Measurements from ENCODE around the gene GAGE12J.
"Not testable (repeated sequence)": the region's sequence is repeated elsewhere in the genome, so short reads cannot be mapped to it uniquely, and the experiment has no call there.

GAGE12J gene

DNA sequence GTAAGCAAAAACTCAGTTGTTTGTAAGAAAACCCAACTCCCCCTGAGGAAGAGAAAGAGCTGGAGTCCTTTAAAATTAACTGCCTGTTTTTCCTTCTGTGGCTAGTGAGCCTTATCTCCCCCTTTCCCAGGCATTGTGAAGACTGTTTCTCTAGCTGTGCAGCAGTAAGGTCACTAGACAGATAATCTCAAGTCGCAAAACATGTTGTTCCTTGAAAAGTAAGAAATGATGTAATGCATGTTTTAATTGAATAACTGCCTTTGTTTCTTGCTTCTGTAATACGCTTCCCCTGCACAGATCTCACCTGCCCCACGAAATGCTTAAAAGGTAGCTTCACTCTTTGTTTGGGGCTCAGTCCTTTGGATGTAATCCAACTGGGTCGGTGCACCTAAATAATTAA is 5.8 kb upstream of the GAGE12J start:
- H3K4me1 ChIP-seq (ENCODE audit: control insufficient read depth, insufficient read depth, low read length), result no peaks in the 10 kb centered on the region
- H3K9ac ChIP-seq (ENCODE audit: low read length), result no peak overlapping the region
- no peaks in the 10 kb centered on the region for H3K36me3 ChIP-seq (ENCODE audit: control insufficient read depth, insufficient read depth, low read length)

DNA sequence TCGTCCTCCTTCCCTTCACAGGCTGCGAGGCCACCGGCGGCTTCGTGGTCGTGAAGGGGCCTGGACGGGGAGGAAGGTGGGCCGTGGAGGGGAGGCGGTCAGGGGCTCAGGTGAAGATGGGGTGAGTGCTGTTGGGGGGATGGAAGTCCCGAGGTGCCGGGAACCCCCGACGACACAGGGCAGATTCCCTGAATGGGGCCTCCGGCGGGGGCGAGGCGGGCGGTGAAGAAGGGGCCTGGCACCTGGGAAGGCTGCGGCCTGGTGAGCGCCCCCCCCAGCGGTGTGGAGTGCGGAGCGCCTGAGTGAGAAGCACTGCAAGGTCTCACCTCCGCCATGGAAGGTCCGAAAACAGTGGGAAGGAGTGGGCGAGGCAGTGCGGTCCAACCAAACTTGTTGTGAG is 429 bp downstream of the GAGE12J start:
- not testable (repeated sequence) for H3K36me3 ChIP-seq (ENCODE audit: control insufficient read depth, insufficient read depth, low read length); H3K9ac ChIP-seq (ENCODE audit: low read length); H3K4me1 ChIP-seq (ENCODE audit: control insufficient read depth, insufficient read depth, low read length); H3K9me3 ChIP-seq (ENCODE audit: control insufficient read depth, low read length); H3K4me3 ChIP-seq (ENCODE audit: low read length); H3K27me3 ChIP-seq (ENCODE audit: control insufficient read depth, insufficient read depth, low read length)

More for the DNA sequence above, 5.8 kb upstream of the GAGE12J start:
- Histone ChIP-seq H3K4me3 (ENCODE audit: low read length) (no peak overlapping the region), H3K27me3 (ENCODE audit: control insufficient read depth, insufficient read depth, low read length) (no peaks in the 10 kb centered on the region), H3K9me3 (ENCODE audit: control insufficient read depth, low read length) (no peaks in the 10 kb centered on the region)

DNA sequence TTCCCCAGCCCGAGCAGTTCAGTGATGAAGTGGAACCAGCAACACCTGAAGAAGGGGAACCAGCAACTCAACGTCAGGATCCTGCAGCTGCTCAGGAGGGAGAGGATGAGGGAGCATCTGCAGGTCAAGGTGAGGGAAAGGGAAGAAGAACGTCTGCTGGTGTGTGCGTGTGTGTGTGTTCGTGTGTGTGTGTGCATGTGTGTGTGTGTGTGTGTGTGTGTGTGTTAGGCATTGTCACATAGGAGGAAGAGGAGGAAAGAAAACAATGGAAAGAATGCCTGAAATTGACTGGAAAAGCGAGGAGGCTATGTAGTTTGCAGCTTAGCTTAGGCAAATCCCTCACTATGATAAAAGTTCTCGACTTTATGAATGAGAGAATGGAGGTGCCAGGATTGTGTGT is 1.9 kb downstream of the GAGE12J start:
- not testable (repeated sequence) for H3K36me3 ChIP-seq (ENCODE audit: control insufficient read depth, insufficient read depth, low read length); H3K27me3 ChIP-seq (ENCODE audit: control insufficient read depth, insufficient read depth, low read length); H3K4me3 ChIP-seq (ENCODE audit: low read length); H3K9me3 ChIP-seq (ENCODE audit: control insufficient read depth, low read length); H3K9ac ChIP-seq (ENCODE audit: low read length); H3K4me1 ChIP-seq (ENCODE audit: control insufficient read depth, insufficient read depth, low read length)

DNA sequence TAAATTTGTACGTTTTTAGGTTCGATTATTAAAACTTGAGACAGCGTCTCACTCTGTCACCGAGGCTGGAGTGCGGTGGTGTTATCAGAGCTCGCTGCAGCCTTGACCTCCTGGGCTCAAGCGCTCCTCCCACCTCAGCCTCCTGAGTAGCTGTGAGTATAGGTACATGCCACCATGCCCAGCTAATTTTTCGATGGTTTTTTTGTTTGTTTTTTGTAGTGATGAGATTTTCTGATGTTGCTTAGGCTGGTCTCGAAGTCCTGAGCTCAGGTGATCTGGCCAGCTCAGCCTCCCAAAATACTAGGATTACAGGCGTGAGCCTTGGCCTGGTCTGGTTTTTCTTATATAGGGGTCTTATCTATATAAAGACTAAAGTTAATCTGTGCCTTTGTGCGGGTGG is 8.6 kb downstream of the GAGE12J start:
- not testable (repeated sequence) for H3K9me3 ChIP-seq (ENCODE audit: control insufficient read depth, low read length); H3K4me3 ChIP-seq (ENCODE audit: low read length); H3K9ac ChIP-seq (ENCODE audit: low read length); H3K27me3 ChIP-seq (ENCODE audit: control insufficient read depth, insufficient read depth, low read length); H3K36me3 ChIP-seq (ENCODE audit: control insufficient read depth, insufficient read depth, low read length); H3K4me1 ChIP-seq (ENCODE audit: control insufficient read depth, insufficient read depth, low read length)

DNA sequence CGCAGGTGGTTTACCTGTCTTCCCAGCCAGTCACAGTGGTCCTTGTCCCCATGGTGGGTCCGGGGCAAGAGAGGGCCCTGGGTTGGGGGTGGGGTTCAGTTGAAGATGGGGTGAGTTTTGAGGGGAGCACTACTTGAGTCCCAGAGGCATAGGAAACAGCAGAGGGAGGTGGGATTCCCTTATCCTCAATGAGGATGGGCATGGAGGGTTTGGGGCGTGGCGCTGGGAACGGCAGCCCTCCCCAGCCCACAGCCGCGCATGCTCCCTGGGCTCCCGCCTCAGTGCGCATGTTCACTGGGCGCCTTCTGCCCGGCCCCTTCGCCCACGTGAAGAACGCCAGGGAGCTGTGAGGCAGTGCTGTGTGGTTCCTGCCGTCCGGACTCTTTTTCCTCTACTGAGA is 9.4 kb downstream of the GAGE12J start, which contains the start of gene GAGE13:
Gene GAGE13 (plus strand): TSS at position 301 of the 400 bp plus-strand sequence. CDS start 1,156 bp downstream, outside the sequence.
- H3K36me3 ChIP-seq (ENCODE audit: control insufficient read depth, insufficient read depth, low read length); H3K4me1 ChIP-seq (ENCODE audit: control insufficient read depth, insufficient read depth, low read length); H3K27me3 ChIP-seq (ENCODE audit: control insufficient read depth, insufficient read depth, low read length); H3K9me3 ChIP-seq (ENCODE audit: control insufficient read depth, low read length); H3K4me3 ChIP-seq (ENCODE audit: low read length); H3K9ac ChIP-seq (ENCODE audit: low read length): not testable (repeated sequence)

DNA sequence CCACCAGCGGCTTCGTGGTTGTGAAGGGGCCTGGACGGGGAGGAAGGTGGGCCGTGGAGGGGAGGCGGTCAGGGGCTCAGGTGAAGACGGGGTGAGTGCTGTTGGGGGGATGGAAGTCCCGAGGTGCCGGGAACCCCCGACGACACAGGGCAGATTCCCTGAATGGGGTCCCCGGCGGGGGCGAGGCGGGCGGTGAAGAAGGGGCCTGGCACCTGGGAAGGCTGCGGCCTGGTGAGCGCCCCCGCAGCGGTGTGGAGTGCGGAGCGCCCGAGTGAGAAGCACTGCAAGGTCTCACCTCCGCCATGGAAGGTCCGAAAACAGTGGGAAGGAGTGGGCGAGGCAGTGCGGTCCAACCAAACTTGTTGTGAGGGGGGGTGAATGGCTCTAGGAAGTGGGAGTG is 10.0 kb downstream of the GAGE12J start:
- H3K9me3 ChIP-seq (ENCODE audit: control insufficient read depth, low read length); H3K36me3 ChIP-seq (ENCODE audit: control insufficient read depth, insufficient read depth, low read length); H3K27me3 ChIP-seq (ENCODE audit: control insufficient read depth, insufficient read depth, low read length); H3K9ac ChIP-seq (ENCODE audit: low read length); H3K4me3 ChIP-seq (ENCODE audit: low read length); H3K4me1 ChIP-seq (ENCODE audit: control insufficient read depth, insufficient read depth, low read length): not testable (repeated sequence)

DNA sequence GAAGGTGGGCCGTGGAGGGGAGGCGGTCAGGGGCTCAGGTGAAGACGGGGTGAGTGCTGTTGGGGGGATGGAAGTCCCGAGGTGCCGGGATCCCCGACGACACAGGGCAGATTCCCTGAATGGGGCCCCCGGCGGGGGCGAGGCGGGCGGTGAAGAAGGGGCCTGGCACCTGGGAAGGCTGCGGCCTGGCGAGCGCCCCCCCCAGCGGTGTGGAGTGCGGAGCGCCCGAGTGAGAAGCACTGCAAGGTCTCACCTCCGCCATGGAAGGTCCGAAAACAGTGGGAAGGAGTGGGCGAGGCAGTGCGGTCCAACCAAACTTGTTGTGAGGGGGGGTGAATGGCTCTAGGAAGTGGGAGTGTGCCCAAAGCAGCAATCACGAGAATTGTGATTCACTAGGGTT is 19.6 kb downstream of the GAGE12J start:
- not testable (repeated sequence) for H3K4me3 ChIP-seq (ENCODE audit: low read length); H3K4me1 ChIP-seq (ENCODE audit: control insufficient read depth, insufficient read depth, low read length); H3K36me3 ChIP-seq (ENCODE audit: control insufficient read depth, insufficient read depth, low read length); H3K27me3 ChIP-seq (ENCODE audit: control insufficient read depth, insufficient read depth, low read length); H3K9me3 ChIP-seq (ENCODE audit: control insufficient read depth, low read length); H3K9ac ChIP-seq (ENCODE audit: low read length)

DNA sequence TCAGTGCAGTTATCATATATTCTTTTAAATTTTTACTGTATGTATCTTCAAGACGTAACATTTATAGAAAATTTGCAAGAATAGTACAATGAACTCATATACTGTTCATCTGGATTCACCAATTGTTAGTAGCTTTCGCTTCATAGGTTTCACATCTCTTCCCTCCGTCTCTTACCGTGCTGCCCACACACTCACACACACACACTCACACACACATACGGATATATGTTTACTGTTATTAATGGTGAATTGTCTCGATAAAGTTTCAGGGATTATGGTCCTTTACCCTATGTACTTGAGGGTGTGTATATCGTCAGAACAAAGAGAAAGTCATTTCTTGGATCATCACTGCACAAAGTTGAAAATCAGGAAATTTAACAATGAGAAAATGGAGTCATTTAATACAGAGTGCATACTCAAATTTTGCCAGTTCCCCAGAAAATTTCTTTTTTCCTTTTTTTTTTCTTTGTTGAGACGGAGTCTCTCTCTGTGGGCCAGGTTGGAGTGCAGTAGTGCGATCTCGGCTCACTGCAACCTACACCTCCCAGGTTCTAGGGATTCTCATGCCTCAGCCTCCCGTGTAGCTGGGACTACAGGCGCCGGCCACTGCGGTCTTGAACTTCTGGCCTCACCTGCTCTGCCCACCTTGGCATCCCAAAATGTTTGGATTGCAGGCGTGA is 22.8 kb downstream of the GAGE12J start:
- not testable (repeated sequence) for H3K4me3 ChIP-seq (ENCODE audit: low read length); H3K27me3 ChIP-seq (ENCODE audit: control insufficient read depth, insufficient read depth, low read length); H3K4me1 ChIP-seq (ENCODE audit: control insufficient read depth, insufficient read depth, low read length); H3K9me3 ChIP-seq (ENCODE audit: control insufficient read depth, low read length); H3K36me3 ChIP-seq (ENCODE audit: control insufficient read depth, insufficient read depth, low read length); H3K9ac ChIP-seq (ENCODE audit: low read length)

DNA sequence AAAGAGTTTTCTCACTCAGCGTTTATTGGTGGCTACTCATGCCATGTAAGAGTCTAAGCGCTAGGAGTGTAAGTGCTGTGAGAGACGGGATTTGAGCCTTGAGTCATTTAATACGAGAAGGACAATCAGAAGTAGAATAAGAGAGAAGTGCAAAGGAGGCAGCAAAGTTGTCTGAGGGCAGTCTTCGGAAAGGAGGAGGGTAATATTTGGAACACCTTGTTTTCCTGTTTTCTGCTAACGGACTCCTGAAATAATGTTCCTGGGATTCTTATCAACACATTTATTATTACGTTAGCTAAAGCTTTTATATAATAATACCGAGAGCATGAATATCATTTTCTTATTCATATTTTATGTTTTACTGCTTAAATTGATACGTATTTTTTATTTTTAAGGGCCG is 23.6 kb downstream of the GAGE12J start:
- not testable (repeated sequence) for H3K27me3 ChIP-seq (ENCODE audit: control insufficient read depth, insufficient read depth, low read length); H3K9ac ChIP-seq (ENCODE audit: low read length); H3K4me1 ChIP-seq (ENCODE audit: control insufficient read depth, insufficient read depth, low read length); H3K9me3 ChIP-seq (ENCODE audit: control insufficient read depth, low read length); H3K4me3 ChIP-seq (ENCODE audit: low read length); H3K36me3 ChIP-seq (ENCODE audit: control insufficient read depth, insufficient read depth, low read length)

DNA sequence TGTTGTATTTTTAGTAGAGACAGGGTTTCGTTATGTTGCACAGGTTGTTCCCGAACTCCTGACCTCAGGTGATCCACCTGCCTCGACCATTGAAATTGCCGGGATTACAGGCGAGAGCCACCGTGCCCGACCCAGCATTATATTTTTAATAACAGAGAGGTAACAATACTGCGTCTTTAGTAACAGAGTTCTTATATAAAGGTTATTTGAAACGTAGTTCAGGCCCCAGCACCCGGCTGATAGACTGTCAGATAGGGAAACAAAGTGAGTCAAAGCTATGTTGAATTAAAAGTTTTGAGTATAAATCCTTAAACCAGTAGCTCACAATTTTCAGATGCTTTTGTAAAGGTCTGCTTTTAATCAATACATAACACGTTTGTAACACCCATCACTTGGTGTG is 24.3 kb downstream of the GAGE12J start:
- not testable (repeated sequence) for H3K4me3 ChIP-seq (ENCODE audit: low read length); H3K36me3 ChIP-seq (ENCODE audit: control insufficient read depth, insufficient read depth, low read length); H3K27me3 ChIP-seq (ENCODE audit: control insufficient read depth, insufficient read depth, low read length); H3K9me3 ChIP-seq (ENCODE audit: control insufficient read depth, low read length); H3K4me1 ChIP-seq (ENCODE audit: control insufficient read depth, insufficient read depth, low read length); H3K9ac ChIP-seq (ENCODE audit: low read length)
